Fibroblast of villous mesenchyme (primary cell): ENCODE measurements around the gene GPR31. TPM values are rescaled to one million over a fixed set of nuclear protein-coding genes. Genes with fewer than 3 reads are reported as not detected.
"Not testable (repeated sequence)": the region's sequence is repeated elsewhere in the genome, so short reads cannot be mapped to it uniquely, and the experiment has no call there.

Experiments used
- DNase-seq: peaks from one replicate; pipeline ENCODE4 v3.0.0-alpha.2; 2010; ENCODE audit warnings: low read depth
- H3K4me3 ChIP-seq: 2 replicates; pipeline ENCODE4 v1.5.1; 2011; ENCODE audit warnings: low read depth, mild to moderate bottlenecking, low read length
- total RNA-seq: library from RNA; depleted of rRNA; stranded (reverse); fragments of >200 nt; gene quantifications from 2 replicates; pipeline ENCODE4 v1.2.3, GENCODE V29; 2012
- TF ChIP-seq, protein P1 (sequence below): IDR thresholded peaks from 2 replicates; pipeline ENCODE4 v1.5.1; 2012; ENCODE audit warnings: low read depth, mild to moderate bottlenecking, low read length; ENCODE audit not compliant: insufficient read depth

GPR31 gene, protein sequence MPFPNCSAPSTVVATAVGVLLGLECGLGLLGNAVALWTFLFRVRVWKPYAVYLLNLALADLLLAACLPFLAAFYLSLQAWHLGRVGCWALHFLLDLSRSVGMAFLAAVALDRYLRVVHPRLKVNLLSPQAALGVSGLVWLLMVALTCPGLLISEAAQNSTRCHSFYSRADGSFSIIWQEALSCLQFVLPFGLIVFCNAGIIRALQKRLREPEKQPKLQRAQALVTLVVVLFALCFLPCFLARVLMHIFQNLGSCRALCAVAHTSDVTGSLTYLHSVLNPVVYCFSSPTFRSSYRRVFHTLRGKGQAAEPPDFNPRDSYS
- not detected in 2 replicates for total RNA-seq

DNA sequence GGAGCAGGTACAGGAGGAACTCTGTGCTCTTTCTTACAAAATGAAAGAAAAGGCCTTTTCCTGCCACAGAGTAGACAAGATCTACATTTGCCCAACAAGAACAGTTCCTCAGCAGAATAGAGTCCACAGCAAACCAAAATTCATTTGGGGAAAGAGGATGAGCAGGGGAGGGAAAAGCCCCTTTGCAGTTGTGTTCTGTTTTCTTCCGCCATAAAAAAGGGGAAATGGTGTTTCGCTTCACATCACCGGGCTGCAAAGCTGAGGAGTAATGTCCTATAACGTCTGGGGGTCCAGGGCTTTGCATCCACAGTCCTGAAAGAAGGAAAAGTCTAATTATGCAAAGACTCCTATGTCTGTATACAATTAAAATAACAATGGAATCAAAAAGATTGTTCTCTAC lies at the start of gene GPR31:
TSS of gene GPR31 (minus strand) at position 118 of the 400 bp plus-strand sequence. CDS start 149 bp downstream, outside the sequence.
- DNase-seq = no peak
- TF ChIP-seq, protein P1, sequence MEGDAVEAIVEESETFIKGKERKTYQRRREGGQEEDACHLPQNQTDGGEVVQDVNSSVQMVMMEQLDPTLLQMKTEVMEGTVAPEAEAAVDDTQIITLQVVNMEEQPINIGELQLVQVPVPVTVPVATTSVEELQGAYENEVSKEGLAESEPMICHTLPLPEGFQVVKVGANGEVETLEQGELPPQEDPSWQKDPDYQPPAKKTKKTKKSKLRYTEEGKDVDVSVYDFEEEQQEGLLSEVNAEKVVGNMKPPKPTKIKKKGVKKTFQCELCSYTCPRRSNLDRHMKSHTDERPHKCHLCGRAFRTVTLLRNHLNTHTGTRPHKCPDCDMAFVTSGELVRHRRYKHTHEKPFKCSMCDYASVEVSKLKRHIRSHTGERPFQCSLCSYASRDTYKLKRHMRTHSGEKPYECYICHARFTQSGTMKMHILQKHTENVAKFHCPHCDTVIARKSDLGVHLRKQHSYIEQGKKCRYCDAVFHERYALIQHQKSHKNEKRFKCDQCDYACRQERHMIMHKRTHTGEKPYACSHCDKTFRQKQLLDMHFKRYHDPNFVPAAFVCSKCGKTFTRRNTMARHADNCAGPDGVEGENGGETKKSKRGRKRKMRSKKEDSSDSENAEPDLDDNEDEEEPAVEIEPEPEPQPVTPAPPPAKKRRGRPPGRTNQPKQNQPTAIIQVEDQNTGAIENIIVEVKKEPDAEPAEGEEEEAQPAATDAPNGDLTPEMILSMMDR = no peak

DNA sequence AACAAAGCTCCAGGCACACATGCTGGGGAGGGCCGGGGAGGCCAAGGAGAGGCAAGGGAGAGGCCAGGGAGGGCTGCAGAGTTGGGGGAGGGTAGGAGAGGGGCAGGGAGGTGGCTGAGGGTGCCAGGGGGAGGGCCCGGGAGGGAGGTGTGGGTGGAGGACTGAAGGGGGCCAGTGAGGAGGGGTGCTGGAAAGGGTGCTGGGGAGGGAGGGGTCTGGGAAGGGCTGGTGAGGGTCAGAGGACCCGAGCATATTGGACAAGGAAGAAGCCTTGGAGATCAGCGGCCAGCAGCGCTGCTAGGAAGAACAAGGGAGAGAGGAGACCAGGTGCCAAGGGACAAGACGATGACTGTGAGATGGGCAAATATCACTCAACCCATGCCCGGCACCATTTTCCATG lies 49.7 kb upstream of the GPR31 start:
- TF ChIP-seq, protein P1 = no peak
- H3K4me3 ChIP-seq = no peak overlapping the region
- no peak for DNase-seq

More for the DNA sequence above, at the start of gene GPR31:
- no peak within 1 kb of the TSS for H3K4me3 ChIP-seq

DNA sequence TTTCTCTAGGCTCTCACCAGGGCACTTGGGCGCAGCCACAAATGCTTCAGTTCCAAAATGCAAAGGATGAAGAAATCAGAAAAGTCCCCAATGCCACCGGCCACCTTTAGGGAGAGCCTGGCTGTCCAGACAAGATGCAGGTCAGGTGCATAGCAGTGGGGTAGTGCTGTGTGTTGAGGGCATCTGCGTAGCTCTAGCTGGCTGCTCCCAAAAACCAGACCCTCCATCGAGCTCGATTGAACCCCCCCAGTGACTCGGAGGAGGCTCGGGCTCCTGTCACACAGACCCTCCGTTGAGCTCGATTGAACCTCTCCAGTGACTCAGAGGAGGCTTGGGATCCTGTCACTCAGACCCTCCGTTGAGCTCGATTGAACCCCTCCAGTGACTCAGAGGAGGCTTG lies 47.5 kb upstream of the GPR31 start:
- not testable (repeated sequence) for H3K4me3 ChIP-seq, DNase-seq

DNA sequence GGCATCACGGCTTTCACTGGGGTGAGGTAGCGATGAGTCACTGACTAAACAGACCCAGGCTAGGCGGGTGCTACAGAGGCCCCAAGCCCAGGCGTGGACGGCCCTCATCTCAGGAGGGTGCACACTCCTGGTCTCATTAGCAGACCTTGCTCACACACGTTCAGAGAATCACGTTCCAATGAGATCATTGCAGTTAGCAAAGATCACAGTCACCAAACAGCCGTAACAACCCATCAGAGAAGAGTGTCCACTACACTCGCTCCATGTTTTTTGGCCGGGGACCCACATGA lies 46.2 kb upstream of the GPR31 start:
- H3K4me3 ChIP-seq, DNase-seq: not testable (repeated sequence)

DNA sequence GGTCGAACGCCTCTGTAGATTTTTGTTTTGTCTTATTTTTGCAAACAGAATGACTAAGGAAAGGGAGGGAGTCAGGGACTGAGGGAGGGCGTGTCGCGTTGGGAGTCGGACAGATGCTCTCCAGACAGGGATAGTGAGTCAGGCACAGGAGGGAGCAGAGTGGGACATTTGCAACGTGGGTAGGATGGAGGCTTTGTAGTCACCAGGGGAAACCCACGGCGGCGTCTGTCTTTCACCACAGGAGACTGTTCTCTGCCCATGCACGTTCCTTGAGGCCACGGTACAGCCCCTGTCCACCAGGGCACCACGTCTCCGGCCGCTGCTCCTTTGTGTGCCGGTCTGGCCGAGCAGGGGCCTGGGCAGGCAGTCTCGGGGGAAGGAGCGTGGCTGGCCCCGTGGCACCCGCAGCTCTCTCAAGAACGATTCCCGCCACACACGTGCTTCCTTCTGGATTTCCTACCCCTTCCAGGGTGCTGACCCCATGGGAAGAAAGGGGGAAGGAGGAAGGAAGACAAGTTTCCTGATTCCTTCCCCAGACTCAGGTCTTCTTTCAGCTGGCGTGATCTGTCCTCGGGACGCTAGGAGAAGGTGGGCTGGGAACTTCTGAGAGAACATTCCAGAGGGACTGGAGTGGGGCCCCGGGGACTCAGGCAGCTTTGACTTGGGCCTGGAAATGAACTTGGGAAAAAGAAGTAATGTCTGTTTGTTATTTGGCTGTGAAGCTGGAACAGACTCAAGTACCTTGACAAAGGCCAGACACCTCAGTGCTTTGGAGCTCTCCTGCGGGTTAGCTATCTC lies 45.7 kb upstream of the GPR31 start:
- peak; percentile 1 for DNase-seq
- not testable (repeated sequence) for H3K4me3 ChIP-seq

DNA sequence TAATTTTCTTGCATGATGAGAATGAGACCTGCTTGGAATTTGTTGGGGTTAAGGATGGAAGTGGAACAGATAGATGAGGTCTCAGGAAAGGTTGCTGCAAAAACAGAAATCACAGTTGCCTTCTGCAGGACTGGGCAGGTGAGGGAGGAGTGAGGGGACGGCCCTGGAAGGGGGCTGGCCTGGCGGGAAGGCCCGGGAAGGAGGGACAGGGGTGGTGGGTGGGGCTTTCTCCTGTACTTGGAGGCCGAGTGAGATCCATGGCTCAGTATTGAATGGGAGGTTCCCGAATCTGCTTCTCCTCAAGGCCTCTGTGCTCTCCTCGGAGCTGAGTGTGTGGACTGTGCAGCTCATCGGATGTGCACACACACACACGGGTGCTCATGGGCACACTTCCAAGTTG lies 44.8 kb upstream of the GPR31 start:
- H3K4me3 ChIP-seq, DNase-seq: not testable (repeated sequence)

DNA sequence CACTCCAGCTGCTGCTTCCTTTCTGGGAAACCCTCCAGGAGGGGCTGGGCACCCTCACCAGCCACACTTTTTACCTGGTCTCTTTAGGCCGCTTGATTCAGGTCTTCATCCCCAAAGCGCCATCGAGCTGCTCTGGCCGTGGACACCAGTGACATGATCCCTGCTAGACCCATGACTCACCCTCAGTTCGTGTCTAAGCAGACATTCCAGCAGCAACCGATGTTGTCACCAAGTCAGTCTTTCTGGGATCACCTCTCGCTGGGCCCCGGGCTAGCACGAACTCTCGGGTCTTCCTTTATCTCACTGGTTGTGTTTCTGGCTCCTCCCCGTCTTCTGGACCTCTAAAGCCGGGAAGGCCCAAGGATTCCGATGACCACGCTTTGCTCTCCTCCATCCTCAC lies 43.0 kb upstream of the GPR31 start:
- TF ChIP-seq, protein P1 = no peak
- no peak for DNase-seq
- H3K4me3 ChIP-seq = no peak overlapping the region

DNA sequence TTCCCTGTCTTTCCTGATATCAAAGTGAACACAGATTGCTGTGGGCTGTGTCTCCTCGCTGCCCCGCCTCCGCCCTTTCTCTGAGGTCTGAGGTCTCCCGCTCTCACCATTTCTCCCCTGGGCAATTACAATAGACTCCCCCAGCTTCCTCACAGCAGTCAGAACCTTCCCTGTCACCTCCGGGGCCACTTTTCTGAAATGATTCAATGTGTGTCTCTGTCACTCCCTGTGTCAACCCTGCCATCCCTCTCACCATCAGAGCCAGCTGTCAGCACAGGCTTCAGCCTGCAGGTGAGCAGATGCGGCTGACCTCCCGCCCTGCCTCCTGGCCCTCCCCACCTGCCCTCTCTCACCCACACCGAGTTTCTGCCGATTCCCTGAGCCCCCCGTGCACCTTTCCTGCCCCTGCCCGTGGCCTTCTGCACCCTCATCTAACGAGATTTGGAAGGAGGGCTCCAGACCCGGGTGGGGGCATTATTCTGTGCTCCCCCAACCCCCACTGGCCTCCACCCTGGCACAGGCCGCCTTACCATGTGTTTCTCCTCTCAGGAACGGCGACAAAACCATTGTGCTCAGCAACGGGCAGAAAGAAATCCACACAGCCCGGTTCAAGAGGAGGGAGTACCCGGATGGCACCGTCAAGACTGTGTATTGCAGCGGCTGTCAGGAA lies 38.3 kb upstream of the GPR31 start:
- not testable (repeated sequence) for DNase-seq

DNA sequence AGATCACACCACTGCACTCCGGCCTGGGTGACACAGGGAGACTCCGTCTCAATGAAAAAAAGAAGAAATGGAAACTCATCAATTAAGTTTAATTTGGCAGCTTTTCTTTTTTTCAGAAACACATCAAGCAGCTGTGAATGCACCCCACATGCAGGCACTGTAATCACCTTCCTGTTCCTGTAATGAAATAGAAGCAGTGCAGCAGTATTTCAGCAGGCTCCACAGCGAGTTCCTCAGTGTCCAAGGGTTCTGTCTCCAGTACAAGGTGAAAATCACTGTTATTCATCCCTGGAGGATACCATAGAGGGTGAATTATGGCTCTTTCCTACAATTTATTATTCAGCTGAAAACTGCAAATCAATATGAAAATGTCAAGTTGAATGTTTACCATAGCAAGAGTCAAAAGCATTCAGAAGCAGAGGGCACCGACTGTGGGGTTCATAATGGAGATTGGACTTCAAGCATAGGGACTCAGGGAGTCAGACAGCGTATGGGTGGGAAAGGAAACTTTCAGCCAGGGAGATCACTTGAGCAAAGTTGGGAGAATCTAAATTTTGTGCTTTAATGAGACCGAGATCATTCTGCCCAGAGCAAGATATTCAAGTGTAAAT lies 35.8 kb upstream of the GPR31 start:
- not testable (repeated sequence) for H3K4me3 ChIP-seq, DNase-seq

More for the DNA sequence above, 38.3 kb upstream of the GPR31 start:
- not testable (repeated sequence) for H3K4me3 ChIP-seq

DNA sequence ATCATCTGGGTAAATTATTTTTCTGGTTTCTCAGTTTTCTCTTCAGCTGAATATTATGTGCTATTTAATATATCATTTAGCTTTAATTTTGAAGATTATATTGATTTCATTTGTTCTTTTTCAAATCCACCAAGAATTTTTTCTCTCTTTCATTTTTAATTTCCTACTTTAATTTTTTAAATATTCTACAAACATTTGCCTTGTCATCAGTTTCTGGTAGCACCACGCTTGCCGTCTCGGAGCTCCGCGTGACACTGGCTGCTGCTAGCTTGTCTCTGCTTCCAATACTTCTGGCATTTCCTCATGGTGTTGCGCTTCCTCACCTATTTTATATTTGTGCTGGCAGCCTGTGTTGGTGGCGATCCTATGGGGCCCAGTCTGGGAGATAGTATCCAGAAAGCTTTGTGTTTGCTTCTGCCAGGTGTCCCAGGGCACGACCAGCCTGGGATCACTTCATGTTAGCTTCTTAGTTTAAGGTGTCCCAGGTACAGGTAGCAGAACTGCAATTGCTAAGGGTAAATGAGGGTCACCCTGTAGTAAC lies 33.3 kb upstream of the GPR31 start:
- not testable (repeated sequence) for H3K4me3 ChIP-seq, DNase-seq

DNA sequence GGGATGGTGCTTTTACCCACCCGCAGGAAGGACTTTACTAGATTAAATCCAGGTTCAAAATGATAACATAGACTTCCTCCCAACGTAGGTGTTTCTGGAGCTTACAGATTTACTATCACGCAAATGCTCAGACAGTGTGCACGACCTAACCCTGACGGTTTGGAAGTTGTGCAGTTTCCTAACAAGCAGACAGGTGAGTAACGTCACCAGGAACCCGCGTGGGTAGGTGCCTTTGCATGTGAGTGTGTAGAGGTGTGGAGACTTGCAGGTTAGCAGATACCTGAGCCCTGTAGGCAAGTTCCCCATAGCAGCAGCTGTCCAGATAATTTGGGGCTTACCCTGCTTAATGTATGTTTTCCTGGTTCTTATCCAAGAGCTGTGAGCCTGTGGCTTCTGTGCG lies 29.5 kb upstream of the GPR31 start:
- DNase-seq, H3K4me3 ChIP-seq: not testable (repeated sequence)

DNA sequence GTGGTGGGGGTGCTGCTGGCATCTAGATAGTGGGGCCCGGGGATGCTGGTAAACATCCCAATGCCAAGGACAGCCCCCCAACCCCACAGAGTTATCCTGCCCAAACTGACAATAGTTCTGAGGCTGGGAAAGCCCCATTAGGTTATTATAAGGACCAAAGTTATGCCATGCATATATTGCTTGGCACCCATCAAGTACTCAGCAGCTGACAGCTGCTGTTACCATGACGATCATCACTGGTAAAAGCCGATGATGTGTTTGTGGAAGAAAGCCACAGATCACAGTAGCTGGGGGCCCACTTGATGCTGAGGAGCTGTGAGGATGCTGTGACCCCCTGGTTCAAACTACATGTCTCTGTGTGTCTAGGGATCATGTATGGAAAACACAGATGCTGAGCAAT lies 27.3 kb upstream of the GPR31 start:
- DNase-seq, H3K4me3 ChIP-seq: not testable (repeated sequence)
